ENCODE data around the gene ATP6V0A4. TPM values are rescaled to one million over a fixed set of nuclear protein-coding genes. Genes with fewer than 3 reads are reported as not detected.

ATP6V0A4 gene
- total and polyA plus RNA-seq, 2 donors, result 0.24 to 1.8 TPM

GRCh38 chr7:138666385-138666784 is 131.6 kb downstream of the ATP6V0A4 start:
- no peak for DNase-seq (ENCODE audit: low read depth in 6 of 9, low spot score in 9 of 9)
- H3K27ac ChIP-seq (ENCODE audit: low read depth in 1 of 2, low read length in 1 of 2), result no peak overlapping the region
- 88% methylated on average over 2 of the region's 2 CpGs for WGBS

GRCh38 chr7:138665669-138666140 is 132.3 kb downstream of the ATP6V0A4 start:
- no peak overlapping the region for H3K27ac ChIP-seq (ENCODE audit: low read depth in 1 of 2, low read length in 1 of 2)

More at GRCh38 chr7:138666385-138666784, 131.6 kb downstream of the ATP6V0A4 start:
- Histone ChIP-seq H3K27me3 (ENCODE audit: control insufficient read depth in 2 of 2, insufficient read depth in 1 of 2, low read length in 1 of 2) (no peaks in the 10 kb centered on the region), H3K36me3 (ENCODE audit: control insufficient read depth in 2 of 2, insufficient read depth in 2 of 2, low read length in 1 of 2) (no peaks in the 10 kb centered on the region), H3K4me3 (ENCODE audit: low read length in 2 of 2) (no peak overlapping the region), H3K9me3 (ENCODE audit: control insufficient read depth in 2 of 2, insufficient read depth in 1 of 2, low read length in 1 of 2) (peaks cover 0 to 4% of the 10 kb centered on the region in 2 donors), H3K4me1 (ENCODE audit: control insufficient read depth in 2 of 2, insufficient read depth in 2 of 2, low read length in 2 of 2) (peaks cover 5 to 7% of the 10 kb centered on the region in 2 donors)

GRCh38 chr7:138665249-138665648 is 132.7 kb downstream of the ATP6V0A4 start:
- Histone ChIP-seq H3K4me1 (ENCODE audit: control insufficient read depth in 2 of 2, insufficient read depth in 2 of 2, low read length in 2 of 2) (peaks cover 5 to 7% of the 10 kb centered on the region in 2 donors), H3K36me3 (ENCODE audit: control insufficient read depth in 2 of 2, insufficient read depth in 2 of 2, low read length in 1 of 2) (no peaks in the 10 kb centered on the region), H3K9me3 (ENCODE audit: control insufficient read depth in 2 of 2, insufficient read depth in 1 of 2, low read length in 1 of 2) (peaks cover 0 to 4% of the 10 kb centered on the region in 2 donors), H3K4me3 (ENCODE audit: low read length in 2 of 2) (no peak overlapping the region), H3K27ac (ENCODE audit: low read depth in 1 of 2, low read length in 1 of 2) (no peak overlapping the region), H3K27me3 (ENCODE audit: control insufficient read depth in 2 of 2, insufficient read depth in 1 of 2, low read length in 1 of 2) (no peaks in the 10 kb centered on the region)
- peak in 1 of 9 donors; percentile 8 for DNase-seq (ENCODE audit: low read depth in 6 of 9, low spot score in 9 of 9)
- WGBS, result 83% methylated on average over 4 of the region's 4 CpGs

More at GRCh38 chr7:138665669-138666140, 132.3 kb downstream of the ATP6V0A4 start:
- no peaks in the 10 kb centered on the region for H3K27me3 ChIP-seq (ENCODE audit: control insufficient read depth in 2 of 2, insufficient read depth in 1 of 2, low read length in 1 of 2)
- no peaks in the 10 kb centered on the region for H3K36me3 ChIP-seq (ENCODE audit: control insufficient read depth in 2 of 2, insufficient read depth in 2 of 2, low read length in 1 of 2)
- peaks cover 0 to 4% of the 10 kb centered on the region in 2 donors for H3K9me3 ChIP-seq (ENCODE audit: control insufficient read depth in 2 of 2, insufficient read depth in 1 of 2, low read length in 1 of 2)
- H3K4me3 ChIP-seq (ENCODE audit: low read length in 2 of 2), result no peak overlapping the region
- no peak for DNase-seq (ENCODE audit: low read depth in 6 of 9, low spot score in 9 of 9)
- H3K4me1 ChIP-seq (ENCODE audit: control insufficient read depth in 2 of 2, insufficient read depth in 2 of 2, low read length in 2 of 2), result peaks cover 5 to 7% of the 10 kb centered on the region in 2 donors
- WGBS, result 92% methylated on average over 4 of the region's 4 CpGs

DNA sequence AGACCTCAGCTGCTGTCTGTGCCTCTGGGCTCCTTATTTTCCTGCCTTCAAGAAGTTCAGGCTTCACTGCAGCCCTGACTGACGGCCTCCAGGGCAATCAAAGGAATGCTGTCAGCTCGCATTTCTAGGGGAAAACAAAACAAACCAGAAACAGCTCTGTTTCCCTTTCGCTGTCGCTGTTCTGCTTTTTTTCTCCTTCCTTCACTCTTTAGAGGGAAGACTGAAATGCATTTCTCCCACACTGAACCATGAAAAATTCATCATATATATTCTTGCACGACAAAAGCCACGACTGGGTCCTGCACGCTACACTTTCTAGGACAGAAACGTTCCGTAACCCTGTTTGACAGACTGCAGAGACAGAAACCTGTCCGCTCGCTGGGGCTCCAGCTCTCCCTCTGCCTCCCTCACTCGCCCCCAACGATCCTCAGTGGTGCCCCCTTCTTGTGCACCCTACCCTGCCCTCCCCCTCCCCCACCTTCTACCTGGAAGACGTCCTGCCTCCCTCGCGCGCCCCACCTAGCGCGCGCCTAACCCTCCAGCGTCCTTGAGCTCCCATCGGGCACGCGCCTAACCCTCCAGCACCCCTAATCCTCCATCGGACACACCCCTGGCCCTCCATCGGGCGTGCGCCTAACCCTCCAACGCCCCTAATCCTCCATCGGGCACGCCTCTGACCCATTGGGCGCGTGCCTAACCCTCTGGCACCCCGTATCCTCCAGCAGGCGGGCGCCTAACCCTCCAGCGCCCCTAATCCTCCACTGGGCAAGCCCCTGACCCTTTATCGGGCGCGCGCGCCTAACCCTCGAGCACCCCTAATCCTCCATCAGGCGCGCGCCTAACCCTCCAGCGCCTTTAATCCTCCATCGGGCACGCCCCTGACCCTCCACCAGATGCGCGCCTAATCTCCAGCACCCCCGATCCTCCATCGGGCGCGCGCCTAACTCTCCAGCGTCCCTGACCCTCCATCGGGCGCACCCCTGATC is 134.0 kb downstream of the ATP6V0A4 start:
- Histone ChIP-seq H3K9me3 (ENCODE audit: control insufficient read depth in 2 of 2, insufficient read depth in 1 of 2, low read length in 1 of 2) (peaks cover 0 to 4% of the 10 kb centered on the region in 2 donors), H3K4me1 (ENCODE audit: control insufficient read depth in 2 of 2, insufficient read depth in 2 of 2, low read length in 2 of 2) (peaks cover 5 to 7% of the 10 kb centered on the region in 2 donors), H3K36me3 (ENCODE audit: control insufficient read depth in 2 of 2, insufficient read depth in 2 of 2, low read length in 1 of 2) (no peaks in the 10 kb centered on the region), H3K4me3 (ENCODE audit: low read length in 2 of 2) (peak overlapping the region; percentile 58 to 62), H3K27ac (ENCODE audit: low read depth in 1 of 2, low read length in 1 of 2) (peak overlapping the region in 1 of 2 donors; percentile 46), H3K27me3 (ENCODE audit: control insufficient read depth in 2 of 2, insufficient read depth in 1 of 2, low read length in 1 of 2) (no peaks in the 10 kb centered on the region)
- peak in 5 of 9 donors; percentile 4 to 50 (median 25) for DNase-seq (ENCODE audit: low read depth in 6 of 9, low spot score in 9 of 9)
- WGBS, result 28% methylated on average over 59 of the region's 59 CpGs

GRCh38 chr7:138662991-138663320 is 135.0 kb downstream of the ATP6V0A4 start:
- 94% methylated on average over 6 of the region's 6 CpGs for WGBS
- H3K27ac ChIP-seq (ENCODE audit: low read depth in 1 of 2, low read length in 1 of 2), result no peak overlapping the region
- H3K36me3 ChIP-seq (ENCODE audit: control insufficient read depth in 2 of 2, insufficient read depth in 2 of 2, low read length in 1 of 2), result no peaks in the 10 kb centered on the region
- peaks cover 5 to 7% of the 10 kb centered on the region in 2 donors for H3K4me1 ChIP-seq (ENCODE audit: control insufficient read depth in 2 of 2, insufficient read depth in 2 of 2, low read length in 2 of 2)
- H3K4me3 ChIP-seq (ENCODE audit: low read length in 2 of 2), result no peak overlapping the region
- no peak for DNase-seq (ENCODE audit: low read depth in 6 of 9, low spot score in 9 of 9)
- peaks cover 0 to 4% of the 10 kb centered on the region in 2 donors for H3K9me3 ChIP-seq (ENCODE audit: control insufficient read depth in 2 of 2, insufficient read depth in 1 of 2, low read length in 1 of 2)
- H3K27me3 ChIP-seq (ENCODE audit: control insufficient read depth in 2 of 2, insufficient read depth in 1 of 2, low read length in 1 of 2), result no peaks in the 10 kb centered on the region

DNA sequence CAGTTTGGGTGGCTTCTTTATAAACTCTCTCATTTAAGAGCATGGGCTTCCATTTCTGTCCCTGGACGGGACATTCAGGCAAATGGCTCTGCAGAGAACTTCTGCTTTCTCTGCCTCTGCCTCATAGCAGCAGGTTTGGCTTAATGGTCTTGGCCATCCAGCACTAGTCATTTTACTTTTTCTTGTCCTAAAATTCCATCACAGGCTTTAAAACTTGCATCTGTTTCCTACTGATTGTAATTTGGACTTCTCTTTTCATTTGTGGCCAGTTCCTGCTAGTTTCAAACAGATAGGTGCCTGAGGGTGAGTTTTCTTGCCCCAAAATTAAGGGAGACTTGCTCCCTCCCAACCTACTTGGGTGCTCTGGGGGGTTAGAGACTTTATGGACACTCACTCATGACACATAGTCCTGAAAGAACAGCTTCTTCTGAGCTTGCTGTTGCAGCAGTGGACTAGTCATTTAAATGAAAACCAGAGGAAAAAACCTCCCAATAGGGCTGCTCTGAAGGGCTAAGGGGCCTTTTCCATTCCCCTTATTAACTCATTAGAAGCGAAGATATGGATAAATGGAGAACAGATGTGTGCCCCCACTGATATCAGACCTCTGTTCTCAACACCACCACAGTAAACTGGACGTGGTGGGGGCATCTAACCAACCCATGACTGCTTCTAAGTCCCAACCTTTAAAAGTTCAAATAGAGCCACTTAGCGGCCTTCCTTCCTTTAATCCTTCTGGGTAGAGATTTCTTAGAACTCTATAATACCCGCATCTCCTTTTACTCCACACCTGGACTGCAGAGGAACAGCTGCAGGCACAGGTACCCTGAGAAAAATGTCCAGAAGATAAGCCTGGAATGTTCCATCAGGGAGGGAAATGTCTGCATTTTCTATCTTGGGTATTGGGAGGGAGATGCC is 135.7 kb downstream of the ATP6V0A4 start:
- H3K27ac ChIP-seq (ENCODE audit: low read depth in 1 of 2, low read length in 1 of 2), result no peak overlapping the region
- DNase-seq (ENCODE audit: low read depth in 6 of 9, low spot score in 9 of 9), result no peak
- peaks cover 0 to 4% of the 10 kb centered on the region in 2 donors for H3K9me3 ChIP-seq (ENCODE audit: control insufficient read depth in 2 of 2, insufficient read depth in 1 of 2, low read length in 1 of 2)
- H3K27me3 ChIP-seq (ENCODE audit: control insufficient read depth in 2 of 2, insufficient read depth in 1 of 2, low read length in 1 of 2), result no peaks in the 10 kb centered on the region
- peaks cover 5 to 7% of the 10 kb centered on the region in 2 donors for H3K4me1 ChIP-seq (ENCODE audit: control insufficient read depth in 2 of 2, insufficient read depth in 2 of 2, low read length in 2 of 2)
- H3K36me3 ChIP-seq (ENCODE audit: control insufficient read depth in 2 of 2, insufficient read depth in 2 of 2, low read length in 1 of 2), result no peaks in the 10 kb centered on the region
- H3K4me3 ChIP-seq (ENCODE audit: low read length in 2 of 2), result no peak overlapping the region
- WGBS, result 83% methylated on average over 5 of the region's 5 CpGs

DNA sequence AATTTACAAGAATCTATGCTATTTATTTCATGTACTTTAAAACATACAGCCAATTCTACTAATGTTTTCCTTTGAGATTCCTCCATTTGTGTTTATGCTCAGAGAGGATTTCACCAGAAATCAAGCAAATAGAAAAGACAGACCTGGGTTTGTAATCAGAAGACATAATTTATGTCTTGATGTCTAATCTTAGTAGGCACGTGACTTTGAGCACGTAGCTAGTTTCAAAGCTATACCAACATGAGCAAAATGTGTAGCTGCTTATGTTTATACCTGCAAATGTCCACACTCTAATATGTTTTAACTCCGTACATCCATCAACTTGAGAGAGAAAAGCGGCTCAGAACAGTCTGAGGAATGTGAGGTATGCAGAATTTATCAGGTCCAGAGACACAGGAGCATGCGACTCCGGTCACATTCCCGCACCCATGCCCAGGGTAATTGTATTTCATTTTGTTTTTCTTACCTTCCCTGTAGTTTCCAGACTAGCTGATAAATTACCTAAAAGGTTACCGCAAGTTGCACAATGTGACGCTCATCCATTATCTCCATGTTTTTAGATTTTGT is 136.8 kb downstream of the ATP6V0A4 start:
- Histone ChIP-seq H3K4me3 (ENCODE audit: low read length in 2 of 2) (no peak overlapping the region), H3K9me3 (ENCODE audit: control insufficient read depth in 2 of 2, insufficient read depth in 1 of 2, low read length in 1 of 2) (peaks cover 0 to 4% of the 10 kb centered on the region in 2 donors), H3K27ac (ENCODE audit: low read depth in 1 of 2, low read length in 1 of 2) (no peak overlapping the region), H3K36me3 (ENCODE audit: control insufficient read depth in 2 of 2, insufficient read depth in 2 of 2, low read length in 1 of 2) (no peaks in the 10 kb centered on the region), H3K27me3 (ENCODE audit: control insufficient read depth in 2 of 2, insufficient read depth in 1 of 2, low read length in 1 of 2) (no peaks in the 10 kb centered on the region), H3K4me1 (ENCODE audit: control insufficient read depth in 2 of 2, insufficient read depth in 2 of 2, low read length in 2 of 2) (peaks cover 5 to 7% of the 10 kb centered on the region in 2 donors)
- WGBS, result 92% methylated on average over 9 of the region's 9 CpGs
- no peak for DNase-seq (ENCODE audit: low read depth in 6 of 9, low spot score in 9 of 9)

GRCh38 chr7:138658889-138659288 is 139.1 kb downstream of the ATP6V0A4 start:
- 92% methylated on average over 4 of the region's 4 CpGs for WGBS
- Histone ChIP-seq H3K9me3 (ENCODE audit: control insufficient read depth in 2 of 2, insufficient read depth in 1 of 2, low read length in 1 of 2) (peaks cover 0 to 12% of the 10 kb centered on the region in 2 donors), H3K4me1 (ENCODE audit: control insufficient read depth in 2 of 2, insufficient read depth in 2 of 2, low read length in 2 of 2) (peaks cover 2 to 4% of the 10 kb centered on the region in 2 donors), H3K4me3 (ENCODE audit: low read length in 2 of 2) (no peak overlapping the region), H3K27ac (ENCODE audit: low read depth in 1 of 2, low read length in 1 of 2) (no peak overlapping the region), H3K27me3 (ENCODE audit: control insufficient read depth in 2 of 2, insufficient read depth in 1 of 2, low read length in 1 of 2) (no peaks in the 10 kb centered on the region), H3K36me3 (ENCODE audit: control insufficient read depth in 2 of 2, insufficient read depth in 2 of 2, low read length in 1 of 2) (no peaks in the 10 kb centered on the region)
- DNase-seq (ENCODE audit: low read depth in 6 of 9, low spot score in 9 of 9), result no peak
